ENCODE measurements around the gene TFCP2.

Gene TFCP2

GRCh38 chr12:51115533-51115932 is 57.4 kb downstream of the TFCP2 start:
- no peak for TF ChIP-seq CTCF (IDR thresholded peaks at IDR 0.05)

- no peak for TF ChIP-seq CTCF (IDR thresholded peaks at IDR 0.05)
Measured at GRCh38 chr12:51108136-51108535, 64.8 kb downstream of the TFCP2 start.

GRCh38 chr12:51103977-51104376 is 69.0 kb downstream of the TFCP2 start:
- TF ChIP-seq CTCF (IDR thresholded peaks at IDR 0.05) = no peak

GRCh38 chr12:51098611-51099010 is 74.3 kb downstream of the TFCP2 start:
- no peak for TF ChIP-seq CTCF (IDR thresholded peaks at IDR 0.05)

GRCh38 chr12:51090705-51091229 is 82.2 kb downstream of the TFCP2 start:
- no peak for TF ChIP-seq CTCF (IDR thresholded peaks at IDR 0.05)

- no peak for TF ChIP-seq CTCF (IDR thresholded peaks at IDR 0.05)
Measured at GRCh38 chr12:51087818-51088217, 85.1 kb downstream of the TFCP2 start.

GRCh38 chr12:51086933-51087332 is 86.0 kb downstream of the TFCP2 start:
- no peak for TF ChIP-seq CTCF (IDR thresholded peaks at IDR 0.05)

- no peak for TF ChIP-seq CTCF (IDR thresholded peaks at IDR 0.05)
Measured at GRCh38 chr12:51085757-51086156, 87.2 kb downstream of the TFCP2 start.

Measured in LNCAP (cell line).